ENCODE measurements around the gene ZNF157. TPM values are rescaled to one million over a fixed set of nuclear protein-coding genes. Genes with fewer than 3 reads are reported as not detected.

The ZNF157 gene
- total and polyA plus RNA-seq, 2 of the 8 experiments (the other 6 are each of a cell fraction or from before 2014, with no cell fraction given): 0.67 to 2.2 TPM

DNA sequence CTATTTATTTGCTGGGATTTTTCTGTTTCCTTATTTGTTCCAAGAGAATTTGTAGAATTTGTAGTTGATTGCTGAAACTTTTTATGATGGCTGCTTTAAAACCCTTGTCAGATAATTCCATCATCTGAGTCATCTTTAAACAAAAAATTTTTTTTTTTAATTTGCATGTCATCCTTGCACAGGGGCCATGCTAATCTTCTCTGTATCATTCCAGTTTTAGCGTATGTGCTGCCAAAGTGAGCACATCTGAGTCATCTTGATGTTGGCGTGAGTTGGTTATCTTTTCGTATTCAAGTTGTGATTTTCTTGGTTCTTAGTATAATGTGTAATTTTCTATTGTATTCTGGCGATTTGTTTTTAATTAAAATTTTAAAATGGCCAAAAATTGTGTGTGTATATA is 18.7 kb upstream of the ZNF157 start:
- FAIRE-seq (no peak), DNase-seq (ENCODE audit: low read depth in 1 of 2, low spot score in 2 of 2) (no peak)
- H2BK120ac ChIP-seq (replicated peaks; ENCODE audit: low read depth, low read length): no peak overlapping the region
- POLR2A ChIA-PET (ENCODE audit: partially characterized antibody): interaction anchor here (0.7 to 1.1 kb wide), 2 partner anchors 12 to 29 kb away, joined by 3 to 4 read pairs; no protein-coding TSS in a partner anchor
- H3K56ac ChIP-seq (replicated peaks; ENCODE audit: insufficient read length, low read depth, low read length): no peak overlapping the region
- H4K8ac ChIP-seq (ENCODE audit: extremely low read depth, insufficient read depth, low read length): no peak overlapping the region
- H2BK5ac ChIP-seq (ENCODE audit: low read depth, low read length): no peak overlapping the region
- no peak overlapping the region for H3K4me2 ChIP-seq (ENCODE audit: insufficient read depth in 1 of 2, low read depth in 2 of 2, low read length in 2 of 2)
- H3K4me1 ChIP-seq (replicated peaks in 1 of 4; ENCODE audit: control insufficient read depth in 3 of 4, insufficient read depth in 4 of 4, low read length in 3 of 4): no peaks in the 10 kb centered on the region
- 85% methylated on average over 4 of the region's 4 CpGs; no CpG with 5 or more reads in 1 of the 2 experiments for WGBS, 2 experiments (ENCODE audit: extremely low coverage in 1 of 2, insufficient coverage in 1 of 2, insufficient read length in 1 of 2, insufficient replicate concordance in 2 of 2, low coverage in 1 of 2, low lambda C conversion rate in 2 of 2, missing lambda C conversion rate in 1 of 2)
- H3K36me3 ChIP-seq (ENCODE audit: control insufficient read depth in 2 of 4, insufficient read depth in 4 of 4, low read length in 3 of 4): no peaks in the 10 kb centered on the region
- no peaks in the 10 kb centered on the region for H3K9me3 ChIP-seq (ENCODE audit: insufficient read depth in 2 of 2, low read depth in 1 of 2, low read length in 1 of 2)
- no peak overlapping the region for H3K4ac ChIP-seq (replicated peaks; ENCODE audit: insufficient read length, low read depth, low read length)
- no peaks in the 10 kb centered on the region for H3K23me2 ChIP-seq (ENCODE audit: low read depth, low read length)
- no peak overlapping the region for H3K23ac ChIP-seq (ENCODE audit: insufficient read length)
- no peak overlapping the region for H3K9ac ChIP-seq (replicated peaks in 1 of 4; ENCODE audit: extremely low read depth in 1 of 4, low read depth in 3 of 4, low read length in 3 of 4)
- H4K20me1 ChIP-seq (replicated peaks in 1 of 2; ENCODE audit: control insufficient read depth in 1 of 2, insufficient read depth in 2 of 2, low read length in 2 of 2): no peaks in the 10 kb centered on the region
- H3K14ac ChIP-seq (ENCODE audit: insufficient read length): no peak overlapping the region
- H3K4me3 ChIP-seq (ENCODE audit: extremely low read depth in 1 of 4, insufficient read depth in 2 of 4, low read depth in 3 of 4, low read length in 4 of 4): no peak overlapping the region
- H3K79me1 ChIP-seq (ENCODE audit: low read depth, low read length): no peaks in the 10 kb centered on the region
- H4K5ac ChIP-seq (ENCODE audit: insufficient read length, low read depth, low read length): no peak overlapping the region
- CTCF ChIA-PET (ENCODE audit: partially characterized antibody): no interaction called here
- no peak overlapping the region for H3K27ac ChIP-seq (ENCODE audit: low read depth, low read length)
- no peak overlapping the region for H4K91ac ChIP-seq (replicated peaks; ENCODE audit: insufficient read length, low read length)
- H2BK12ac ChIP-seq (ENCODE audit: low read depth, low read length): no peak overlapping the region
- no peak overlapping the region for H2BK20ac ChIP-seq (ENCODE audit: low read length)
- no peak overlapping the region for H2AFZ ChIP-seq (ENCODE audit: low read length)
- no peak overlapping the region for H2AK5ac ChIP-seq (ENCODE audit: low read depth, low read length)
- no peak overlapping the region for H2BK15ac ChIP-seq (ENCODE audit: low read length)
- H3K79me2 ChIP-seq (ENCODE audit: control insufficient read depth in 1 of 2, insufficient read depth in 2 of 2, low read length in 2 of 2): no peaks in the 10 kb centered on the region
- no peak overlapping the region for H3K18ac ChIP-seq (ENCODE audit: extremely low read depth, low read length)
- no peaks in the 10 kb centered on the region for H3K27me3 ChIP-seq (replicated peaks in 1 of 4; ENCODE audit: control insufficient read depth in 3 of 4, extremely low read depth in 1 of 4, insufficient read depth in 3 of 4, low read length in 3 of 4)
- TF ChIP-seq FOSL1 (IDR thresholded peaks at IDR 0.05; ENCODE audit: insufficient read depth, low read depth, low read length) (no peak), KDM1A (IDR thresholded peaks at IDR 0.05; ENCODE audit: borderline replicate concordance, low read length) (no peak), SIN3A (conservative IDR thresholded peaks at IDR 0.05 in 1 of 2, IDR thresholded peaks at IDR 0.05 in 1 of 2; ENCODE audit: low read depth in 1 of 2, low read length in 2 of 2) (no peak), SP4 (IDR thresholded peaks at IDR 0.05; ENCODE audit: low read length) (no peak), GABPA (IDR thresholded peaks at IDR 0.05; ENCODE audit: borderline replicate concordance, insufficient read depth, low read length) (no peak), PHF8 (conservative IDR thresholded peaks at IDR 0.05; ENCODE audit: low read depth, low read length) (no peak), GTF2F1 (IDR thresholded peaks at IDR 0.05; ENCODE audit: borderline replicate concordance, low read depth, low read length) (no peak), SRF (IDR thresholded peaks at IDR 0.05; ENCODE audit: low read depth, low read length) (no peak), EP300 (IDR thresholded peaks at IDR 0.05; ENCODE audit: borderline replicate concordance in 1 of 2, low read depth in 2 of 2, low read length in 2 of 2) (no peak), TAF7 (optimal IDR thresholded peaks at IDR 0.05; ENCODE audit: borderline replicate concordance, low read depth, low read length) (no peak), BACH1 (IDR thresholded peaks at IDR 0.05; ENCODE audit: low read length) (no peak), POLR2A (IDR thresholded peaks at IDR 0.05; ENCODE audit: control extremely low read depth in 1 of 2, low read depth in 2 of 2, low read length in 2 of 2) (no peak), RNF2 (IDR thresholded peaks at IDR 0.05; ENCODE audit: borderline replicate concordance, low read depth, low read length, missing control alignments, poor library complexity, severe bottlenecking) (no peak), CHD1 (IDR thresholded peaks at IDR 0.05; ENCODE audit: low read depth, low read length) (no peak)
